GM19452 (cell line): Measurements from ENCODE around the gene ZBTB48.
A peak's percentile ranks its signal among the peaks of the same experiment; 100 is the strongest.
"Not testable (repeated sequence)": the region's sequence is repeated elsewhere in the genome, so short reads cannot be mapped to it uniquely, and the experiment has no call there.

Source experiments
- ATAC-seq: cut with Tn5 transposase; IDR thresholded peaks from one replicate; pipeline ENCODE4 v1.9.1; 2021; ENCODE audit not compliant: unreplicated experiment

The ZBTB48 gene

DNA sequence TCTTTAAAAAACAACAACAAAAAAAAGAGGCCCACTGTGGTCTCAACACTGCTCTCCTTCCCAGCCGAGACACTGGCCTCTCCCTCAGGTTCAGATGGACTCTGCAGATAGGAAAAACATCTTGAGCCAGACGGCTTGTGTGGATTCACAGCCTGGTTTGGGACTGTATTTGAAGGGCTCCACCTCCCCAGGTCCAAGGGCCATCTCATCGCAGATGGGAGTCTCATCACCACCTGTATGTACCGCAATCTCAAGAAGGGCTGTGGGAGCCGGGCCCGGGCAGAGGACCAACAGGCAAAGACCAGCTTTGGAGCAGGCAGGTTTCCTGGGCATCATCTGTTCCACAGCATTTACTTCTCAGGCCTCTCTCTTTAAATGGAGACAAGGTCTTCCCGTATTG, 10.3 kb downstream of the ZBTB48 start:
- ATAC-seq = no peak

DNA sequence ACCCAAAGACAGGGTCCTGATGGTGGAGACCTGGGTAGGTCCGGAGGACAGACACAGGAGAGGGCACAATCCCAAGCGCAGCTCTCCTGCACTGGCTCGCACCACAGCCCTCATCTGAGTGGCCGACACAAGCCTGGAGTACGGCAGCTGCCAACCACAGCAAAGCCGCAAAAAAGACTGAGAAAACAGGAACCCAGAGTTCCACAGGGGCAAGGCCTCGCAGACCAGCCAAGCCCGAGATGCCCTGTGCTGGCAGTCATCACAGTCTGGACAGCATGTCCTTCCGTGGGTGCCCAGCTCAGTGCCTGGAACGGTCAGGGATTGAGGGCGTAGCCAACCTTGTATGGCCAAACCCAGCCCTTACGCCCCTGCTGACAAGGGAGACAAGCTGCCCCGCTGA, 11.4 kb downstream of the ZBTB48 start:
- no peak for ATAC-seq

DNA sequence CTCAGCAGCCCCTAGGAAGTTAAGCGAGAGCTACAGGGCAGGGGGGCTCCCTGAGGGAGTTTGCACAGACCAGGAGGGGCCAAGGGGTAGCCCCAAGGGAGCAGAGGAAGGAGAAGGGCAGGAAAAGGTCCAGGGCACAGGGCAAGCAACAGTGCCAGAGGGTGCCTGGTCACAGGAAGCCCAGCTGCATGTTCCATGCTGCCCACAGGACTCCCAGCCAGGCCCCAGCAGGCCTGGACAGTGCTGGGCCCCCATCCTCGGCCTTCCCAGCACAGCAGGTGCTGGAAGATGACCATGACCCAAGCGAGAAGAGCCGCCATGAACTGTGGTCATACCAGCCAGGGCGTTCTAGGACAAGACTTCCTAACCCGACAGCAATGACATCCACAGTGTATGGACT, 11.8 kb downstream of the ZBTB48 start:
- no peak for ATAC-seq

DNA sequence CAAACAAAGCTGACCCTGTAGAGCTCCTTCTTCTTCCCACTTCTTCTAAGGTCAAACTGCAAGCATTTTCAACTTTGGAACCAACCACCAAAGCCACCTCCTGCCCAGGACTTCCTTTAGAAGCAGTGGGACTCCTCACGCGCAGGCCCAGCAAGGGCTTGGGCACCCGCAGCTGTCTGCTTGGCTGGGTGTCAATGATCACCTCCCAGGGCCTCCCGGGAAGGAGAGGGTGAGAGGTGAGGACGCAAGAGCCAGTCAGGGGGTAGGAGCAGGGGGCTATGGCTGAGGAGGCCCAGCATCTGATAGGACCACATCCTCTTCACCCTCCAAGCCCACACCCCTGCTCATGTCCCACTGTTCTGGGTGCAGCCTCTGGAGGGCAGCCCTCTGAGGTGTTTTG, 12.6 kb downstream of the ZBTB48 start:
- ATAC-seq = no peak

DNA sequence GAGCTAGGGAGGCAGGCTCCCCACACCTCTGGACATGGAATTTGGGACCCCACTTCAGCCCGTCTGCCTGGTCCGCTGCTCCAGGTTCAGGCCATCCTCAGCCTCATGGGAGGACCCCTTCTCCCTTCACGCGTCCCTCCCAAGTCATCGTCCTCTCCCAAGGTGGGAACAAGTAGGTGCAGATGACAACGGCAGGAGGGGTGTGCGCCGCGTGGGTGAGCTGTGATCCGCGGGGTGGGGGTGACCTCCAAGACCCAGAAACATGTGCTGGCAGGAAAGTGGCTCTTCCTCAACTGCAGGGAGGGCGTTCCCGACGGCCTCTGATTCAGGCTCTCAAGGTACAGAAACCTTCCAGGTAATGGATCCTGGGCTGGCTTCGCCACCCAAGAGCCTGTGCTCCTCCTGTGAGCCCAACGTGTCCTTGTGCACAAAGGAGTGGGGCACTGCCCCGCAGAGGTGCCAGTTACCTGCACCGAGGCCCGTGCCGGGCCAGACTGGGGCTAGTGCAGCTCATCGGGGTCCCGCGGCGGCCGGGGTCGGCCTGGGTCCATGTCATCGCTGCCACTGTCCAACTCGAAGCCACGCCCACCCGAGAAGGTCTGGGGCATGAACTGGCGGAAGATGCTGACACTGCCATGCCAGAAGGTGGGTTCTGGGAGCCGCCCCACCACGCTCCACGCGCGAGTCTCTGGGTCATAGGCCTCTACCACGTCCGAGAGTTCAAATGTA, 13.2 kb downstream of the ZBTB48 start:
- ATAC-seq = no peak

DNA sequence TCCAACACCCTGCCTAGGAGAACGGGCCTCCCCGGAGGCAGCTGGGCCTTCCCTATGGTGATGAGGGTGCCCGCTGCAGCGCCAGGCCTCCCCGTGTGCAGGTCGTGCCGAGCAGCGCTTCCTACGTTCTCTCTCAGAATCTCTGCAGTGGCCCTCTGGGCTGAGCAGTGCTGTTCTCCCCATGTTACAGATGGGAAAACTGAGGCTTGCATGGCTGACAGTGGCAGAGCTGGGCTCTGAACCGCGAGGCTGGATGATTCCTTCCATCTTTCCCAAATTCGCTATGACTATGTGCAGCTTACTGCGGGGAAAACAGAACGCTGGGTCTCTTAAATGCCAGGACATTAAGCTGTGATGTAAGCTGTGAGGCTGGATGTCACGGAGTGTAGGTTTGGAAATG, 14.0 kb downstream of the ZBTB48 start:
- ATAC-seq = no peak

DNA sequence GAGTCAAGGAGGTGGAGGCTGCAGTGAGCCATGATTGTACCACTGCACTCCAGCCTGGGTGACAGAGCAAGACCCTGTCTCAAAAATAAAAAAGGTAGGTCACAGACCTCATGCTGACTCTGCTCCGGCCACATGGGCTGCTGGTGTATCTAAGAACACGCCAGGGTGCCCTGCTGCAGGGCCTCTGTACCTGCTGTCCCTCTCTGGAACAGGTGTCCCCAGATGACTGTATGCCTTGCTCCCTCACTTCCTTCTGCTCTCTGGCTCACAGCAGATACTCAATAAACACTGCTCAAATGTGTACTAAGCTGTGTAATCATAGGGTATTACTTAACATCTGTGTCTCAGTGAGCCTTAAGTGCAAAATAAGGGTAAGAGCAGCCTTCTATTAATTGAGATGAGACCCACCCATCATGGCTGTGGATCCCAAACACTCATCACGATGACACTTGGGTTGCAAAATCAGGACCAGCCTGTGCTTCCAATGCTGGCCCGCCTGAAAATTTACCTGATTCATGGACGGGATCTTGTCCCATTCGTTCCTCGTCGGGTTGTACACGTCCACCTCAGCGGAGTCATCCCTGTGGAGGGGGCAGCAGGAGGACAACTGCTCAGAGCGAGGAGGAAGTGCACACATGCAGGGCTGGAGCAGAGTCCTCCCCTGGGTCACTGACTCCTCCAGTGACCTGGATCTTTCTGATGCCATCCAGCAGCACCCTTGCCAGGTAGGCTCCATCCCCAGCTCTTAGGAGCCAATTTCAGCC, 15.4 kb downstream of the ZBTB48 start:
- no peak for ATAC-seq

DNA sequence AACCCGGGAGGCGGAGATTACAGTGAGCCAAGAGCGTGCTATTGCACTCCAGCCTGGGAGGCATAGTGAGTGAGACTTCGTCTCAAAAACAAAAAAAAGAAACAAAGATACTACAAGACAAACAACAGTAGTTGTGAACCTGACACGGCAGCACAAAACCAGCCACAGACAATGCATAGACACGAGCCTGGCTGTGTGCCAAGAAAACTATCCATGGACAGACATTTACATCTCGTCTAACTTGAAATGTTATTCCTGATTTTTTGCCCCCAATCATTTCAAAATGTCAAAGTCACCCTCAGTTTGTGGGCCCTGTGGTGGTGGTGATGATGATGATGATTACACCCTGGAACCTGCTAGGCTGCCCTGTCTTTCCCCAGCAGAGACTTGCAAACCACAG, 16.6 kb downstream of the ZBTB48 start:
- no peak for ATAC-seq

DNA sequence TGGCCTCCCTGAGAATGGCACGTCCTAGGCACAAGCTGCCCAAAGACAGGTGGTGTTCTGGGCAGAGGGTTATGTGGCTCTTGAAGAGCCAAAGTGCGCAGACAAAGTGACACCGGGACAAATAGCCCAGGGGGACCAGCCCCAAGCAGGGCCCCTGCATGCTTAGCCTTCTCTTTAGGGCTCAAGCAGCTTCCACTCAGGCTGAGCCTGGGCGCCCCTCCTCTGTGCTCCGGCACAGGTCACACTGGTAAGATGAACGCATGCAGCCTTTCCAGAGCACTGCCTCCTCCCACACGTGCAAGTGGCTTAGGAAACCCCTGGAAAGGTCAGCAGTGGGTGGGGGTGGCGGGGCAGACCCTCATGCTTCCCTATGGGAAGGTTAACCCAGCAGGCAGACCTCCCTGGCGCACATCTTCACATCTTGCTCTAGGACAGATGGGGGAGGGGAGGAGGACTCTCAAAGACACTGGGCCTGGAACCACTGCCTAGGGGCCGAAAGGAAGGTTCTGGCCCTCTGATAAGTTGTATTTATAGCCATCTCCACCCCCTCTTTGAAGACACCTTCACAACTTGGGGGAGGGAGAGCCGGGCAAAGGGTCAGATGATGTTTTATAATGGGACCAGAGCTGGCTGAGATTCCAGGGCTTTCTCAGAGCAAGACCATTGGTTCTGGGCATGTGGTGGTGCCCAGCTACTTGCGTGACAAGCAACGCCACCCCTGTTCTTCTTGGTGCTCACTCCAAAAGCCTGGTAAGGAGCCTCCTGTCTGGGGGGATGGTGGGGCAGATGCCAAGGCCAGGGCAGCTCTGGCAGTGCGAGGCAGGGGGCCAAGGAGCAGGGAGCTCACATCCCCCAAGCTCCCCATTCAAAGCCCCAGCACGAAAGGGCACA, 17.3 kb downstream of the ZBTB48 start:
- ATAC-seq = no peak

DNA sequence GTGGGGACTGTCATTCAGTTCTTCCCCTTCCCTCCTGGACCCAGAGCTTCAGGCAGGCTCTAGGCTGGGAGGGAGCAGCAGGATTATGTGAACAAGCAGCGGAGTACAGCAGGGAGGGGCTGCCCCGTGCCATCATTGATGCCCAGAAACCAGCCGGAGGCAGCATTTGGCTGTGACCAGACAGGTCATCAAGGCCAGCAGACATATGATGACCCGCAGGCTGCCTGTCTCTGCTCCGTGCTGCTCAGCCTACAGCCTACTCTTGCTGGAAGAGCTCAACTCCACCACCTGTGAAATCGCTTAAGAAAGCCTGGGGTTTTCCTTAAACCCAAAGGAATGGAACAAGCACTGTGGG, 18.0 kb downstream of the ZBTB48 start:
- no peak for ATAC-seq

DNA sequence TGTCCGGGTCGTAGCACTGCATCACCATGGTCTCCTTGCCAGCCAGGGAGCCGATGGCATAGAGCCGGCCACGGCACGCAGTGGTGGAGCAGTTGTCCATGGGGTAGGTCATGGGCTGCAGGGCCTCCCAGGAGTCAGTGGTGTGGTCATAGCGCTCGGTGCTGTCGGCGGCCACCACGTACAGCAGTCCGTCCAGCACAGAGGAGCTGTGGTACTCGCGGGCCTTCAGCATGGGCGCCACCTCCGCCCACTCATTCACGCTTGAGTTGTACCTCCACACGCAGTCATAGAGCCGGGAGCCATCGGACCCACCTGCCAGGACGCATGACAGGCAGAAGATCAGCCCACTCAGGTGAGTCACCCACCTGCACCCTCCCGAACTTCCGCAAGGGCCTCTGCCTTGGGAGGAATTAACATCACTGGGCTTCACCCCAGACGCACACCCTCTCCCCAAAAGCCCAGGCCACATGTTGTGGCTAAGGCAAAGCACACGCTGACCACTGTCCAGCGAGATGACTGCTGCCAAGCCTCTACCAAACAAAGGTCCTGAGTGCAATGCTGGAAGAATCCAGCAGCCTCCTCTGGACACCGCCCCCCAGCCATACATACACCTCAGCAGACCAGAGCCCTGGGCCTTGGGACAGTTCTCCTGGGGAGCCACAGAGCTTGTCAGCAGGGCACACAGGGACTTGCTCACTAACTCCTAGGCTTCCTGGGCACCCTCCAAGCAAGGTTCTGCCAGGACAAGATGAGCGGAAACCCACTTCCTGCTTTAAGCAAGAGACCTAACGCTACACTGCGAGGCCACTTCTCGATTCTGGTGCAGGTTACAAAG, 19.6 kb downstream of the ZBTB48 start:
- ATAC-seq = no peak

DNA sequence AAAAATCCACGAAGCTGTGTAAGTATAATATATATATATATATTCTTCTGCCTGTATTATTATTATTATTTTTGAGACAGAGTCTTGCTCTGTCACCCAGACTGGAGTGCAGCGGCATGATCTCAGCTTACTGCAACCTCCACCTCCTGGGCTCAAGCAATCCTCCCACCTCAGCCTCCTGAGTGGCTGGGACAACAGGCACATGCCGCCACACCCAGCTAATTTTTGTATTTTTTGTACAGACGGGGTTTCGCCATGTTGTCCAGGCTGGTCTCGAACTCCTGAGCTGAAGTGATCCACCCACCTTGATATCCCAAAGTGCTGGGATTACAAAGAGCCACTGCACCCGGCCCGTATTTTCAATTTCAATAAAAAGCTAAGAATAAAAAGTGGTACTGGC, 20.2 kb downstream of the ZBTB48 start:
- not testable (repeated sequence) for ATAC-seq

DNA sequence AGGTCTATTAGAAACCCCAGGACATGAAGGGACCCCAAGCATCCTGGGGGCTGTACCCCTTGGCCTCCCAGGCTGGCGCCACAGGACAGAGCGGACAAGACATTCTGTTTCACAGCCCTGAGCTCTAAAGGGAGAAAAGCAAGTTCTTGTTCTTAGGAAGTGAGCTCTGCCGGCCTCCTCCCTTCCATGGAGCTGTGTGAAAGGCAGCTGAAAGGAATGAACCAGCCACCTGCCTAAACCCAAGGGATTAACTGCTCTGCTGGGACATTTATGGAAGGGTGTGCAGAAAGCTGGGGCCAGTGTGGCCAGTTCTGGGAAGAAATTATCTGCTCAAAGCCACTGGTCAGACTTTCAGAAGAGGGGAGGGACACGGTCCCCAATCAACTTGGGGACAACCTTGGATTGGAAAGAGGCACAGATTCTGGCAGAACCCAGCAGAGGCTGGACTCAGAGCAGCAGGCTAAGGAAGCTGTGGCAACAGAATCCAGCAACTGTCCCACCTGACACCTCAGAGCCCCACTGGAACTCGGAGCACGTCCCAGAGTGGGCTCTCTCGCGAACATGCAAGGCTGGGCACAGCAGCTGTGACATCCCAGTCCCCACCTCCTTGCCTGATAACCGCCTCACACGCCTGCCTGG, 20.7 kb downstream of the ZBTB48 start:
- no peak for ATAC-seq

DNA sequence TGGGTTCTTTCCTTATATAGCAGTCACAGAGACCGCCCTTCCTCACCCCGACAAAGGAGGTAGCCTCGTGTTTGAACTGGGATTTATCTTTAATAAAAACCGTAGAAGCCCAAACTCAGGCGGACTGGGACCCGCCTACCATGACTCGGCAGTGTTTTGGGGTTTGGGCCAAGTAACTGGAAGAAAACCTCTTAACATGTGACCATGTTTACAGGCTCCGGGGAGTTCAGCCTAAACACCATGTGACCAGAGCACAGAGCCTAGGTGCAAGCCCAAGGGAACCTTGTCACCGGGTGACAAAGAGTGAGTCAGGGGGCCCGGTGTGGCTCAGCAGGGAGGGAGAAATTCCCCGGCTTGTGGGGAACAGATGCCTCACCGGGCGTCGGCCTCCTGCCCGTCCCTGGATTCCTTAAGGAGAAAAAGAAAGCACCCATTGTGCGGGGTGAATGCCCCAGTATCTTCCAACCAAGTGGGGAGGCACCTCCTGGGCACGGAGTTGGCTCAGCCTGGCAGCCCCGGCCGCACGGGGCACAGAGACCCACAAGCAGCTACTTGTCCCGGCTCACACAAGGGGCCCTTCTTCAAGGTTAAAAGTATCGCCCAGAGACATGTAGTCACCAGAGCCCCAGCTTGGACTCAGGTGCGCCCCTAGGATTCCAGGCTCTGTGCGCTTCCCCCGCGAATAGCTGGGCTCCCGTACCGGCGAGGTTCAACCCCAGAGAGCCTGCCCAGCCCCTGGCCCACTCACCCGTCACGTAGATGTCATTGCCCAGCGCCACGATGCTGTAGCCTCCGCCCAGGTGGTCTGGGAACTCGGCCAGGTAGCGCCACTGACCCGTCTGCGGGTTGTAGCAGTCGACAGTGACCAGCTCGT, 21.5 kb downstream of the ZBTB48 start:
- ATAC-seq = no peak

DNA sequence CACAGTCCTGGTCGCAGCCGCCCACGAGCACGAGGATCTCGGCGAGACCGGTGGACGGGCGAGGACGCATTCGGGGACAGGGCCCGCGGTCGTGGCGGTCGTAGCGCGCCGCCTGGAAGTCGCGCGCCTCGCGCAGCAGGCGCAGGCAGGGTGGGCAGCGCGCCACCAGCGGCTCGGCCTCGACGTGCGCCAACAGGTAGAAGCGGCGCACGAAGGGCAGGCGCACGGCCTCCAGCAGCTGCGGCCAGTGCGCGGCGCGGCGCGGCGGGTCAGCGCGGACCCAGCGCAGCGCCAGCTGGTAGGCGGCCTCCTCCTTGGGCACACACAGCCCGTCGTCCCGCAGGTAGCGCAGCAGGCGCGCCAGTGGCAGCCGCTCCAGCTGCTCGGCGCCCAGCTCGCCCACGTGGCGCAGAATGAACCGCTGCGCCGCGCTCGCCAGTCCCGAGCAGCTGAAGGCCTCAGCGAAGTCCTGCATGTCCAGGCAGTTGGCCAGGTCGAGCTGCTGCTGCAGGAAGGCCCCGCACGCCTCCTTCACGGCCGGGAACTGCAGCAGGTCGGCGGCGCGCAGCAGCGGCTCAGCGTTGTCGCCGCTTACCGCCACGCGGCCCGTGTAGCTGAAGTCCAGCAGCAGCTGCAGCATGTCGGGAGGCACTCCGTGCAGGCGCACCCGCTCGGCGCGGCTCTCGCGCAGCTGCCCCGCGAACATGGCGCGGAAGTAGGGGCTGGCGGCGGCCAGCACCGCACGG, 22.3 kb downstream of the ZBTB48 start:
- ATAC-seq = peak; percentile 32

DNA sequence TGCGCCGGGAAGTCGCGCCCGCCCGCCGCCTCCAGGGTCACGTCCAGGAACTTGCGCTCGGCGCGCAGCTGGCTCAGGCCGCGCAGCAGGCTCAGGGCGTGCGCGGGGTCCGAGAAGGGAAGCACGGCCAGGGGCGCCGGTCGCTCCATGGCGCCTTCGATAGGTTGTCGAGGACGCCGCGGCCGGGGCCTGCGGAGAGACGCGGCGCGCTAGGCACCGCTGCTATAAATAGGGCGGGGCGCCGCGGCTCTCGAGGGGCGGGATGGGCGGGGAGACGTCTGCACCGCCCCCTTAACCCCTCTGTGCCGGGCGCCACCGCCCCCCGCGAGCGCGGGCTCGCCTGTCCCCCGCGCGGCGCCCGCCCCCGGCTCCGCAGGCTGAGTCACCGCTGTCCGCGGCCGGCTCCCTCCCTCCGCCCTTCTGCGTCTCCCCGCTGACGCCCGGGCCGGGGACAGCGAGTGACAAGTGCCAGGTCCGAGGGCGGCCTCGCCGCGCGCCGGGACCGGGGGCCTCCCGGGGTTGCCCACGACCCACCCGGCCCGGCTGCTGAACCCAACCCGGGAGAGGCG, 23.0 kb downstream of the ZBTB48 start, which contains the start of gene KLHL21:
Gene KLHL21, minus strand, starts transcription at position 201 of the 569 bp plus-strand sequence. Its CDS starts 52 bp downstream, at position 149.
- peak; percentile 59 for ATAC-seq

DNA sequence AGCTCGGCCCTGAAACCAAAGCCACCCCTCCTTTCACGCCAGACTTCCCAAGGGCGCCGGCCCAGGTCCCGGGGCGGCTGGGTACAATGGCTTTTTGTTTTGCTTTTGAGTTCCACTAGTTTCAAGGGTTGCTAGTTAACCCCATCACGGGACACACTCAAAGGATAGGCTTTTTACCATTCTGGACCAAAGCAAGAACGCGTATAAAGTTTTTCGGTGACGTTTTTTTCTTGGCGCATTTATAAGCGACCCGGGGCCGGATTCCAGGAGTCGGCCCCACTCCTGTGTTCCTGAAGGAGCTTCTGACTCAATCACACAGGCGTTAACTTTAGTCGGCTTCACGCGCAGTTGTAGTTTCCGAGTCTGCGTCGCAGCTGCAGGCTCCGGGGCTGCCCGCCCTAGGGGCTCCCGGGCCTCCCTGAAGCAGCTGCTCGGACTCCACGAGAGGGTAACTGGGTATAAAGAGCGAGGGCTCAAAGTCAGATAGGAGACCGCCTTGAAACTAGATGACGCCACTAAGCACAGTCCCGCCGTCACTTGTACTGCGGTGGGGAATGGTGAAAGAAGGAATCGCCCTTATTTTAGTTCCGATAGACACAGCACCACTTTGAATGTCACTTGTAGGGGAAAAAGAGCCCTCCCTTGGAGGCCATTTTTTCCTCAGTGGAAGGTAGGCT, 23.6 kb downstream of the ZBTB48 start:
- ATAC-seq = peak; percentile 38
